Esophagus muscularis mucosa (tissue), 3 donors: ENCODE results near the gene CLK3.
"Not testable (repeated sequence)": the region's sequence is repeated elsewhere in the genome, so short reads cannot be mapped to it uniquely, and the experiment has no call there.

Source experiments
- POLR2A ChIP-seq: fragments of 450-650 bp; IDR thresholded peaks from one replicate; pipeline ENCODE4 v1.6.1; 2017; ENCODE audit warnings: antibody characterized with exemption, moderate library complexity, mild to moderate bottlenecking, low read depth
- TF ChIP-seq, protein P1 (sequence below), 3 experiments: fragments of 200-600 bp in 2 of 3; fragments of 450-650 bp in 1 of 3; sonication (generic) in 2 of 3; IDR thresholded peaks; one replicate each; pipeline ENCODE4 v1.5.1; 2017 to 2019; ENCODE audit warnings: antibody characterized with exemption in 3 of 3, mild to moderate bottlenecking in 2 of 3, moderate library complexity in 1 of 3

DNA sequence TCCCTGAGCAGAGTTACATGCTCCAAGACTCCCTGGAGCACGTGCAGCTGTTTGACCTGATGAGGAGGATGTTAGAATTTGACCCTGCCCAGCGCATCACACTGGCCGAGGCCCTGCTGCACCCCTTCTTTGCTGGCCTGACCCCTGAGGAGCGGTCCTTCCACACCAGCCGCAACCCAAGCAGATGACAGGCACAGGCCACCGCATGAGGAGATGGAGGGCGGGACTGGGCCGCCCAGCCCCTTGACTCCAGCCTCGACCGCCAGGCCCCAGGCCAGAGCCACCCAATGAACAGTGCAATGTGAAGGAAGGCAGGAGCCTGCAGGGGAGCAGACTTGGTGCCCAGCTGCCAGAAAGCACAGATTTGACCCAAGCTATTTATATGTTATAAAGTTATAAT is 14.1 kb downstream of the CLK3 start:
- TF ChIP-seq, protein P1, sequence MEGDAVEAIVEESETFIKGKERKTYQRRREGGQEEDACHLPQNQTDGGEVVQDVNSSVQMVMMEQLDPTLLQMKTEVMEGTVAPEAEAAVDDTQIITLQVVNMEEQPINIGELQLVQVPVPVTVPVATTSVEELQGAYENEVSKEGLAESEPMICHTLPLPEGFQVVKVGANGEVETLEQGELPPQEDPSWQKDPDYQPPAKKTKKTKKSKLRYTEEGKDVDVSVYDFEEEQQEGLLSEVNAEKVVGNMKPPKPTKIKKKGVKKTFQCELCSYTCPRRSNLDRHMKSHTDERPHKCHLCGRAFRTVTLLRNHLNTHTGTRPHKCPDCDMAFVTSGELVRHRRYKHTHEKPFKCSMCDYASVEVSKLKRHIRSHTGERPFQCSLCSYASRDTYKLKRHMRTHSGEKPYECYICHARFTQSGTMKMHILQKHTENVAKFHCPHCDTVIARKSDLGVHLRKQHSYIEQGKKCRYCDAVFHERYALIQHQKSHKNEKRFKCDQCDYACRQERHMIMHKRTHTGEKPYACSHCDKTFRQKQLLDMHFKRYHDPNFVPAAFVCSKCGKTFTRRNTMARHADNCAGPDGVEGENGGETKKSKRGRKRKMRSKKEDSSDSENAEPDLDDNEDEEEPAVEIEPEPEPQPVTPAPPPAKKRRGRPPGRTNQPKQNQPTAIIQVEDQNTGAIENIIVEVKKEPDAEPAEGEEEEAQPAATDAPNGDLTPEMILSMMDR (IDR thresholded peaks at IDR 0.05): not testable (repeated sequence)
- TF ChIP-seq POLR2A: not testable (repeated sequence)
